ENCODE results near the gene CCDC12.

The CCDC12 gene

DNA sequence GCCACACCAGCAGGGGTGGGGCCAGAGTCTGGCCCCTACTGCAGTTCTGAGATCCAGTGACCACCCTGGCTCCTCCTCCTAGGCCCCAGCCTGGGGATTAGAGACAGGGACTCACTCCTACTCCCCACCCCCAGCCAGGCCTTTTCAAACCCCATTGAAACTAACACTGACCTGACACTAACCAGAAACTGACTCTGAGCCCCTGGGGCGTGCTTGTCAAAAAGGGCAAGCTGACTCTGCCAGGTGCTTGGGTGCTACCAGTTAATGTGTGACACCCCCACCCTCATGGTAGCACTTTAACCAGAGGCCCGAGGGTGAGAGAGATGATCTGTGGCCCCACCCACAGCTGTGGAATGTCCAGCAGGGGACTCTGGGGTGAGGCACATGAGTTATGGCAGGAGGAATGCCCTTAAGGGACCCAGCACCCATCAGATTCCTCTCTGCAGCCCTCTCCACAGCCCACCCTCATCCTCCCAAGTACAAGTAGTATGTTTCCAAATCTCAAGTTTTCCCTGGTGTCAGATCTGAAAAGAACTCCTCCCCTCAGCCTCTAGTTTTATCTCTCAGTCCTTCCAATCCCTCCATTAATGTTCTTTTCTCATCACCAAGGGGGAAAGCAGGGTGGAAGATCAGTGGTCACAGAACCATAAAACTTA lies 97.6 kb downstream of the CCDC12 start:
- DNase-seq (ENCODE audit: low read depth in 2 of 2, low spot score in 1 of 2) = no peak

- no peak for DNase-seq (ENCODE audit: low read depth in 2 of 2, low spot score in 1 of 2)
Observed at GRCh38 chr3:46877406-46878125, 99.0 kb downstream of the CCDC12 start, which contains the start of gene PTH1R. TSS of gene PTH1R (plus strand) at chr3:46877721. CDS start at chr3:46883560, 5,839 bp downstream.

DNA sequence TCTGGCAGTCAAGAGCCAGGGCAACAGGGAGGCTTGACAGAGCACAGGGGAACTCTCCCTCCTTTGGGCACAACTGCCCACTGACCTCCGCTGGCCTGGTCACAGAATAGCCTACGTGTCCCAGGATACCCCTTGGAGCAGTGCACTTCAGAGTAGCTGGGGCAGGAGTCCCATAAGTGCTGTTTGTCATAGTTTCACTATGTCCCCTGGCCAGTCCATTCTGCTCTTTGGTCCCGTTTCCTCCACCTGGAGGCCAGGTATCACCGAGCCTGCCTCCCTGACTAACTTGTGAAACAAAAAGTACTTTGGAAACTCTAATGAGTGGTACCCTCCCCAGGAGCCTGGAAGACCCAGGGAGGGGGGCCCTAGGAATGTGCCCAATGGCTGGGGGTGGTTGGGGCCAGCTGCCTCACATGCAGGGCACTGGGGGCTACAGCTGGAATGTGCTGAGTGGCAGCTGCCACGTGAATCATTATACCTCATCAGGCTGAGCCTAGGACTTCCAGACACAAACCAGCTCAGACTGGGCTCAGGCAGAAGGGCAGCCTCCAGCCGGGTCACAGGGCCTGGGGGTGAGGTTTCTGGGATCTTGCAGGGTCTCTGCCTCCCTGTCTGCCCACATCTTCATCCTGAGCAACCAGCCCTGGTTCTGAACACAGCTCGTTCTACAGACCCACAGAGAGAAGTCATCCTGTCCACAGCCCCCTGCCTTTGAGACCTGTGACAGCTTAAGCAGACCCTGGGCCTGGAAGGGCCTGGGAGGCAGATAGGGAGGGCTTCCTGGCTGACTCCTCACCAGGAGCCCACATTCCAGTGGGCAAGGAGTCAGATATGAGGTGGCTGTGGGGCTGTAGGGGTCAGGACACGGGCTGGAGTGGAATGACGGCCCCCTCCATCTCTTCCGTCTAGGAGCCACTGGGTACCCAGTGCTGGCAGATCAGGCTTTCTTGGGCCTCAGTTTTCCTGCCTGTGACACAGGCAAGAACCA lies 99.9 kb downstream of the CCDC12 start:
- no peak for DNase-seq (ENCODE audit: low read depth in 2 of 2, low spot score in 1 of 2)

GRCh38 chr3:46875560-46875959 lies 101.0 kb downstream of the CCDC12 start:
- DNase-seq (ENCODE audit: low read depth in 2 of 2, low spot score in 1 of 2) = no peak

DNA sequence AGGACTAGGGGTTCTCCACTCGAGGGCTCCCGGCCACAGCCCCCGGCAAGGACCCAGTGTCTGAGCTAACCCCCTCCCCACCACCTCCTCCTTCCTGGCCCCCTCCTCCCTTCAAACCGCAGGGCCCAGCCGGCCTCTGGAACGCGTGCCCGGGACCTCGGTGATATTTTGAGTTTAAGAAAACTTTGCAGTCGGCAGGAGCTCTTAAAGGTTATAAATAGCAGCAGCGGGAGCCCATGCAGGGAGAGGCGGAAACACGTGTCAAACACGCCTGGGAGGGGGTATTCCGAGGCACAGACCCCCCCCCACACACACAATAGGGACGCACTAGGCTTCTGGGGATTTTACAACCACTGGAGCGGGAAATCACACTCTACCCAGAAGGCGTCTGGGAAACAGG lies 102.1 kb downstream of the CCDC12 start:
- DNase-seq (ENCODE audit: low read depth in 2 of 2, low spot score in 1 of 2) = no peak

- no peak for DNase-seq (ENCODE audit: low read depth in 2 of 2, low spot score in 1 of 2)
Observed at GRCh38 chr3:46873521-46873920, 103.0 kb downstream of the CCDC12 start.
